ENCODE measurements around the gene MANSC1. TPM values are rescaled to one million over a fixed set of nuclear protein-coding genes. Genes with fewer than 3 reads are reported as not detected.

Gene MANSC1
- polyA plus RNA-seq, 3 donors: 0.24 to 2.3 (median 1.5) TPM

DNA sequence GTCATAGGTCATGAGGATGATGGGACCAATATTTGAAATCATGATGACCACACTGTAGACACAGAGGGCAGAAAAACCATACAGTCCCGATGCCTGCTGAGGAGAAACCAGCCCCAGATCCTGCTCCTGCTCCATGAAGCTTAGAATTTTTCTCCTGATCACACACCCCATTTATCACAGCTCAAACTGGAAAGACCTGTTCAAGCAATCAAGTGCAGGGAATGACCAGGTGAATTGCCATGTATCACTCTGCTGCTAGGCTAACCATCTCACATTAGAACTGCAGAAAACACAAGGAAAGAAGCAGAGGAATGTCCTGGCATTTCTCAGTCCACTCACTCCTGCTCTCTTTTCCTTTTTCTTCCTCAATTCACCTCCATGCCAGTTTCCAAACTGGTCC is 18.1 kb downstream of the MANSC1 start:
- WGBS (ENCODE audit: insufficient coverage): no CpG with 5 or more reads among the region's 1 CpG
- peaks cover 2 to 6% of the 10 kb centered on the region in 2 donors for H3K4me1 ChIP-seq (ENCODE audit: control insufficient read depth in 1 of 2, insufficient read depth in 2 of 2, low read length in 2 of 2)
- no peak overlapping the region for H2AFZ ChIP-seq (ENCODE audit: insufficient read depth, low read depth, low read length, poor library complexity, severe bottlenecking)
- H3K9me3 ChIP-seq (replicated peaks in 1 of 2; ENCODE audit: control insufficient read depth in 1 of 2, insufficient read depth in 1 of 2, low read length in 2 of 2): no peaks in the 10 kb centered on the region
- no peaks in the 10 kb centered on the region for H3K27me3 ChIP-seq (ENCODE audit: control insufficient read depth in 2 of 2, insufficient read depth in 2 of 2, low read length in 2 of 2)
- H3K27ac ChIP-seq (ENCODE audit: low read depth in 1 of 2, low read length in 2 of 2): no peak overlapping the region
- Mint-ChIP-seq H3K4me3 (no peak overlapping the region), H3K27me3 (ENCODE audit: low read depth in 3 of 3) (peaks cover 0 to 4% (median 4%) of the 10 kb centered on the region in 3 donors), H3K9me3 (peaks cover 0 to 1% (median 0%) of the 10 kb centered on the region in 7 donors), H3K36me3 (peaks cover 1 to 3% of the 10 kb centered on the region in 2 donors), H3K4me1 (peaks cover 12% of the 10 kb centered on the region), H3K27ac (peak overlapping the region in 1 of 7 donors; percentile 47)
- H3K79me2 ChIP-seq (ENCODE audit: insufficient read depth, low read length): no peaks in the 10 kb centered on the region
- no peak overlapping the region for H3K9ac ChIP-seq (ENCODE audit: insufficient read depth, low read length, poor library complexity, severe bottlenecking)
- no peak overlapping the region for H3K4me3 ChIP-seq (replicated peaks in 1 of 3; ENCODE audit: low read depth in 2 of 3, low read length in 3 of 3)
- H3K4me2 ChIP-seq (replicated peaks; ENCODE audit: extremely low read depth, low read length, poor library complexity, severe bottlenecking): no peak overlapping the region
- TF ChIP-seq, protein P1, sequence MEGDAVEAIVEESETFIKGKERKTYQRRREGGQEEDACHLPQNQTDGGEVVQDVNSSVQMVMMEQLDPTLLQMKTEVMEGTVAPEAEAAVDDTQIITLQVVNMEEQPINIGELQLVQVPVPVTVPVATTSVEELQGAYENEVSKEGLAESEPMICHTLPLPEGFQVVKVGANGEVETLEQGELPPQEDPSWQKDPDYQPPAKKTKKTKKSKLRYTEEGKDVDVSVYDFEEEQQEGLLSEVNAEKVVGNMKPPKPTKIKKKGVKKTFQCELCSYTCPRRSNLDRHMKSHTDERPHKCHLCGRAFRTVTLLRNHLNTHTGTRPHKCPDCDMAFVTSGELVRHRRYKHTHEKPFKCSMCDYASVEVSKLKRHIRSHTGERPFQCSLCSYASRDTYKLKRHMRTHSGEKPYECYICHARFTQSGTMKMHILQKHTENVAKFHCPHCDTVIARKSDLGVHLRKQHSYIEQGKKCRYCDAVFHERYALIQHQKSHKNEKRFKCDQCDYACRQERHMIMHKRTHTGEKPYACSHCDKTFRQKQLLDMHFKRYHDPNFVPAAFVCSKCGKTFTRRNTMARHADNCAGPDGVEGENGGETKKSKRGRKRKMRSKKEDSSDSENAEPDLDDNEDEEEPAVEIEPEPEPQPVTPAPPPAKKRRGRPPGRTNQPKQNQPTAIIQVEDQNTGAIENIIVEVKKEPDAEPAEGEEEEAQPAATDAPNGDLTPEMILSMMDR (IDR thresholded peaks at IDR 0.05): no peak
- no peaks in the 10 kb centered on the region for H4K20me1 ChIP-seq (ENCODE audit: insufficient read depth, low read length)
- no peaks in the 10 kb centered on the region for H3K36me3 ChIP-seq (replicated peaks in 1 of 2; ENCODE audit: control insufficient read depth in 1 of 2, insufficient read depth in 2 of 2, low read length in 2 of 2)
- intact Hi-C loops (cut with micrococcal nuclease): no loop called here
- DNase-seq: no peak

DNA sequence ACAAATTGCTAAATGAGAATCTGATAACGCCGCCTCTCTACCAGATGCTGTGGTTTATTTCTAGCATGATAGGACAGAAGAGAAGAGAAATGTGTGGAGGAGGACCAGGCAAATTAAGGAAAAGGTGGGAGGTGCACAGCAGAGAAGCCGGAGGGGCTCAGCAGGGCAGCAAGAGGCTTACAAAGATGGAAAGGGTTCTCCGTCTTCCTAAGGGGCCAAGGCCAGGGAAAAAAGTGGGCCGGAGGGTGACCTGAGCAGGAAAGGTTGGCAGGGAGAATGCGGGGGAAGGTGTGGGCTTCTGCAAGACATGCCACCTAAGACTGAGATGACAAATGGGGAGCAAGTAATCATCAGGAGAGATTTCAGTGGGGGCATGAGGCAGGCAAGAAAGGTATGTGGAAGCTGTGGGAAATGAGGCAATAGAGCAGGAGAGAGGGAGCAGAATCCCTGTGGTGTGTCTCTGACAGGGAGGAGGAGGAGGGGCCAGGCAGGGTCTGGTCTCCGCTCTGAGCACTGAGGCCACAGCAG is 18.7 kb downstream of the MANSC1 start:
- H3K9me3 Mint-ChIP-seq: peaks cover 0 to 1% (median 0%) of the 10 kb centered on the region in 7 donors
- 93% methylated on average over 6 of the region's 7 CpGs for WGBS (ENCODE audit: insufficient coverage)
- H2AFZ ChIP-seq (ENCODE audit: insufficient read depth, low read depth, low read length, poor library complexity, severe bottlenecking): no peak overlapping the region
- no peaks in the 10 kb centered on the region for H4K20me1 ChIP-seq (ENCODE audit: insufficient read depth, low read length)
- H3K9me3 ChIP-seq (replicated peaks in 1 of 2; ENCODE audit: control insufficient read depth in 1 of 2, insufficient read depth in 1 of 2, low read length in 2 of 2): no peaks in the 10 kb centered on the region
- H3K4me1 ChIP-seq (ENCODE audit: control insufficient read depth in 1 of 2, insufficient read depth in 2 of 2, low read length in 2 of 2): peaks cover 2 to 6% of the 10 kb centered on the region in 2 donors
- no peak overlapping the region for H3K4me2 ChIP-seq (replicated peaks; ENCODE audit: extremely low read depth, low read length, poor library complexity, severe bottlenecking)
- no peak for DNase-seq
- TF ChIP-seq, protein P1 (IDR thresholded peaks at IDR 0.05): no peak
- no peaks in the 10 kb centered on the region for H3K79me2 ChIP-seq (ENCODE audit: insufficient read depth, low read length)
- peaks cover 12% of the 10 kb centered on the region for H3K4me1 Mint-ChIP-seq
- H3K36me3 ChIP-seq (replicated peaks in 1 of 2; ENCODE audit: control insufficient read depth in 1 of 2, insufficient read depth in 2 of 2, low read length in 2 of 2): no peaks in the 10 kb centered on the region
- H3K36me3 Mint-ChIP-seq: peaks cover 1 to 3% of the 10 kb centered on the region in 2 donors
- no peak overlapping the region for H3K27ac Mint-ChIP-seq
- peaks cover 0 to 4% (median 4%) of the 10 kb centered on the region in 3 donors for H3K27me3 Mint-ChIP-seq (ENCODE audit: low read depth in 3 of 3)
- H3K9ac ChIP-seq (ENCODE audit: insufficient read depth, low read length, poor library complexity, severe bottlenecking): no peak overlapping the region
- intact Hi-C loops (cut with micrococcal nuclease): no loop called here
- no peak overlapping the region for H3K4me3 ChIP-seq (replicated peaks in 1 of 3; ENCODE audit: low read depth in 2 of 3, low read length in 3 of 3)
- H3K27me3 ChIP-seq (ENCODE audit: control insufficient read depth in 2 of 2, insufficient read depth in 2 of 2, low read length in 2 of 2): no peaks in the 10 kb centered on the region
- H3K27ac ChIP-seq (ENCODE audit: low read depth in 1 of 2, low read length in 2 of 2): no peak overlapping the region
- H3K4me3 Mint-ChIP-seq: no peak overlapping the region
